Glutamatergic neuron (in vitro differentiated cells): ENCODE data around the gene LDLRAD4. TPM values are rescaled to one million over a fixed set of nuclear protein-coding genes. Genes with fewer than 3 reads are reported as not detected.

Experiments
- DNase-seq: peaks from one replicate; pipeline ENCODE4 v3.0.0; 2022
- H3K27ac Mint-ChIP-seq: one replicate; pipeline ENCODE4 v1.8.0; 2020; ENCODE audit warnings: mild to moderate bottlenecking, mixed read lengths, inconsistent platforms; ENCODE audit not compliant: unreplicated experiment
- H3K27me3 Mint-ChIP-seq: one replicate; pipeline ENCODE4 v1.8.0; 2020; ENCODE audit warnings: mild to moderate bottlenecking, moderate library complexity, mixed read lengths, inconsistent platforms; ENCODE audit not compliant: unreplicated experiment
- H3K36me3 Mint-ChIP-seq: one replicate; pipeline ENCODE4 v1.8.0; 2020; ENCODE audit warnings: mild to moderate bottlenecking, mixed read lengths, inconsistent platforms; ENCODE audit not compliant: unreplicated experiment
- H3K4me1 Mint-ChIP-seq: one replicate; pipeline ENCODE4 v1.8.0; 2020; ENCODE audit warnings: mild to moderate bottlenecking, low read depth, mixed read lengths, inconsistent platforms; ENCODE audit not compliant: unreplicated experiment
- H3K4me3 Mint-ChIP-seq: one replicate; pipeline ENCODE4 v1.8.0; 2020; ENCODE audit warnings: mild to moderate bottlenecking, mixed read lengths, inconsistent platforms; ENCODE audit not compliant: unreplicated experiment
- H3K9me3 Mint-ChIP-seq: one replicate; pipeline ENCODE4 v1.8.0; 2020; ENCODE audit warnings: mild to moderate bottlenecking, moderate library complexity, mixed read lengths, inconsistent platforms; ENCODE audit not compliant: unreplicated experiment
- CTCF ChIP-seq: fragments of 200-600 bp; sonication (generic); IDR thresholded peaks from one replicate; pipeline ENCODE4 v1.5.0; 2021; ENCODE audit not compliant: partially characterized antibody, unreplicated experiment
- total RNA-seq: library from RNA; stranded (reverse); fragmentation: NEBNext Ultra II Directional; extraction: Animal tissue kit (Norgen Biotek cat#: 25700); gene quantifications from one replicate; pipeline ENCODE4 v1.2.1, GENCODE V29; 2021; ENCODE audit not compliant: unreplicated experiment

Gene LDLRAD4
- total RNA-seq, 1 donor from 2014 or later = 0.29 TPM

- Mint-ChIP-seq H3K27ac (no peak overlapping the region), H3K36me3 (peaks cover 1% of the 10 kb centered on the region), H3K4me3 (no peak overlapping the region), H3K27me3 (peaks cover 4% of the 10 kb centered on the region), H3K9me3 (no peaks in the 10 kb centered on the region), H3K4me1 (no peaks in the 10 kb centered on the region)
- DNase-seq = no peak
- TF ChIP-seq CTCF = no peak
Observed at GRCh38 chr18:13433125-13433524, 214.6 kb downstream of the LDLRAD4 start.

- Mint-ChIP-seq H3K36me3 (no peaks in the 10 kb centered on the region), H3K4me3 (no peak overlapping the region), H3K27me3 (peaks cover 3% of the 10 kb centered on the region), H3K9me3 (no peaks in the 10 kb centered on the region), H3K4me1 (no peaks in the 10 kb centered on the region), H3K27ac (no peak overlapping the region)
- TF ChIP-seq CTCF = no peak
- no peak for DNase-seq
Observed at GRCh38 chr18:13433685-13434084, 215.1 kb downstream of the LDLRAD4 start.

DNA sequence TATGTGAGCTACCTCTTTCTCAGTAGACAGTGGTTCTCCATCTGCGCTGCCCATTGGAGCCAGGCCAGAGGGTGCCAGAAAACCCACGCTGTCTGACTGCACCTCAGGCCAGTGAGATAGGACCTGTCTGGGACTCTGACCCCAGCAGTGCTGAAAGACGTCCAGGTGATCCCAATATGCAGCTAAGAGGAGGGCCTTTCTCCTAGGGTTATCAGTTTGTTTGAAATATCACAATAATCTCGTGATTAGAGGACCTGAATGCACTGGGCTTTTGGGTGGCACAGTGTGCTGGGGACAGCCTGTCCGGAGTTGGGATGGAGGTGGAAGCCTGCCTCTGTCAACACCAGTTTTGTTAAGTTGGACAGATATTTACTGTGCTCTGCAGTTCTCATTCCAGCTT, 216.3 kb downstream of the LDLRAD4 start:
- Mint-ChIP-seq H3K9me3 (no peaks in the 10 kb centered on the region), H3K27me3 (peaks cover 2% of the 10 kb centered on the region)

GRCh38 chr18:13435586-13436333, 217.2 kb downstream of the LDLRAD4 start:
- no peak overlapping the region for H3K27ac Mint-ChIP-seq
- H3K36me3 Mint-ChIP-seq = no peaks in the 10 kb centered on the region
- no peak overlapping the region for H3K4me3 Mint-ChIP-seq
- TF ChIP-seq CTCF = no peak
- no peaks in the 10 kb centered on the region for H3K4me1 Mint-ChIP-seq
- no peak for DNase-seq
- peaks cover under 1% of the 10 kb centered on the region for H3K27me3 Mint-ChIP-seq
- H3K9me3 Mint-ChIP-seq = peaks cover 2% of the 10 kb centered on the region

More for the DNA sequence above, 216.3 kb downstream of the LDLRAD4 start:
- TF ChIP-seq CTCF = no peak
- no peak overlapping the region for H3K4me3 Mint-ChIP-seq
- no peak for DNase-seq
- no peaks in the 10 kb centered on the region for H3K4me1 Mint-ChIP-seq
- no peak overlapping the region for H3K27ac Mint-ChIP-seq
- H3K36me3 Mint-ChIP-seq = no peaks in the 10 kb centered on the region

DNA sequence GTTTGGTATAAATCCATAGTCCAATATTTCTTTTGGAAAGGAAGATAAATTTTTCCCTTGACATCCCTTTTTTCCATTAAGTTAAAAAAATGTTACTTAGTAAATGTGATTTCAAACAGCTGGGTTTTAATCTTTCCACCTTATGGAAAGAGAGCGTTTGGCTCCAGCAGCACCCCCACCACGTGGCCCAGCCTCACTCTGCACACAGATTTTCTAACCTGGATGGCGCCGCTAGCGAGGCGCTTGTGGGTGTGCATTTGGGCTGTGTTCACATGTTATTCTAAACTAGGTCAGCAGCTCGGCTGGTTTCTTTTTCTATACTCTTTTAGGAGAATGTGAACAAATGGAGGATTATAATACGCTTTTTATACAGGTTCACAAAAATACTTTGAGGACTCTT, 218.0 kb downstream of the LDLRAD4 start:
- Mint-ChIP-seq H3K4me3 (no peak overlapping the region), H3K27me3 (peaks cover 1% of the 10 kb centered on the region), H3K27ac (no peak overlapping the region), H3K4me1 (no peaks in the 10 kb centered on the region), H3K9me3 (peaks cover 2% of the 10 kb centered on the region), H3K36me3 (no peaks in the 10 kb centered on the region)
- TF ChIP-seq CTCF = no peak
- no peak for DNase-seq
